HEK293T (cell line): ENCODE data around the gene TRPV4.

Experiments
- ARNT ChIP-seq: fragments of 450-650 bp; IDR thresholded peaks from 2 replicates; pipeline ENCODE4 v1.6.1; 2017; ENCODE audit warnings: mild to moderate bottlenecking
- ELF4 ChIP-seq: fragments of 450-650 bp; IDR thresholded peaks from 2 replicates; pipeline ENCODE4 v1.6.1; 2017; ENCODE audit warnings: antibody characterized with exemption
- FOXA1 ChIP-seq: fragments of 450-650 bp; IDR thresholded peaks from 2 replicates; pipeline ENCODE4 v1.6.1; 2016; ENCODE audit warnings: mild to moderate bottlenecking
- FOXK2 ChIP-seq: fragments of 450-650 bp; IDR thresholded peaks from 2 replicates; pipeline ENCODE4 v1.6.1; 2016; ENCODE audit warnings: mild to moderate bottlenecking
- FOXM1 ChIP-seq: fragments of 450-650 bp; IDR thresholded peaks from 2 replicates; pipeline ENCODE4 v1.6.1; 2017; ENCODE audit warnings: mild to moderate bottlenecking, borderline replicate concordance
- PKNOX1 ChIP-seq: fragments of 450-650 bp; IDR thresholded peaks from 2 replicates; pipeline ENCODE4 v1.6.1; 2016
- SP1 ChIP-seq: fragments of 450-650 bp; IDR thresholded peaks from 2 replicates; pipeline ENCODE4 v1.6.1; 2017
- ZNF384 ChIP-seq: fragments of 450-650 bp; IDR thresholded peaks from 2 replicates; pipeline ENCODE4 v1.6.1; 2016

- no peak for TF ChIP-seq ARNT
- TF ChIP-seq ELF4, result no peak
- TF ChIP-seq PKNOX1, result no peak
- TF ChIP-seq FOXM1, result no peak
- TF ChIP-seq FOXK2, result no peak
- no peak for TF ChIP-seq SP1
- no peak for TF ChIP-seq ZNF384
- TF ChIP-seq FOXA1, result no peak
Measured at GRCh38 chr12:109786799-109787198, 46.4 kb downstream of the TRPV4 start.
